ENCODE data around the gene TMEM184B. TPM values are rescaled to one million over a fixed set of nuclear protein-coding genes. Genes with fewer than 3 reads are reported as not detected.

The TMEM184B gene
- polyA plus RNA-seq, 1 experiment, result 36.8 TPM

DNA sequence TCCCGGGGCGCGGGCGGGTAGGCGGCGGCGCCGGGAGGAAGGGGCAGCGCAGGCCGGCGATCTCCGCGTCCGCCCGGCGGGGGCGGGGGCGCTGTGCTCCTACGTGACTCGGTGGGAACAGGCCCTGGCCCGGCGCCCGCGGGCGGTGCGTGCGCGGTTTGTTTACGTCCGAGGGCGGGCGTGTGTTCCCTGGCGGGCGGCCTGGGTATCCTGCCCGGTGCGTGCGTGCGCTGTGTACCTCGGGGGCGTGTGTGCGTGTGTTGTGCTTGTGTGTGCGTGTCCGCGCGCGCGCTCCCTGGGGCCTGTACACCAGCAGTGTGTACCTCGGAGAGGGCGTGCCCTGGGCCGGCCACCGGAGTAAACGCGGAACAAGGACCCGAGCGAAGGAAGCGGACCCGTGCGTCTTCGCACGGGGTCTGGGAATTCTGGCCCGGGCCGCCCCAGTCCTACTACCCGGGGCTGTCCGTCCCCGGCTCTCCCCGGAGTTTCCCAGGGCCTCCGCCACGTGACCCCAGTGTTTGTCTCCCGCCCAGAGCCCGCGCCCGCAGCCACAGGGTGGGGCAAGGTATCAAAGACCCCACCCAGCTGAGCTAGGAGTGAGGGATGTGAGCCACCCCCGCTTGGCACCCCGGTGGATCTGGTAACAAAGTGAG lies 70.2 kb downstream of the TMEM184B start:
- CTCF ChIA-PET, result no interaction called here
- peak; percentile 71 for DNase-seq (ENCODE audit: low read depth, low spot score)
- Histone ChIP-seq H3K27me3 (ENCODE audit: control insufficient read depth, insufficient read depth, low read length) (no peaks in the 10 kb centered on the region), H3K27ac (ENCODE audit: low read depth, low read length) (peak overlapping the region; percentile 95), H3K9me3 (ENCODE audit: control insufficient read depth, insufficient read depth, low read length) (peaks cover 4% of the 10 kb centered on the region; the same call in 1 of the 2 replicates), H3K4me3 (ENCODE audit: low read depth, low read length) (peak overlapping the region; percentile 88)
- POLR2A ChIA-PET, result interaction anchor here (0.8 to 1.5 kb wide), 11 partner anchors 12 to 88 kb away, joined by 3 to 12 read pairs (median 4); partner anchors contain the start of gene PLA2G6
- TF ChIP-seq, protein P1, sequence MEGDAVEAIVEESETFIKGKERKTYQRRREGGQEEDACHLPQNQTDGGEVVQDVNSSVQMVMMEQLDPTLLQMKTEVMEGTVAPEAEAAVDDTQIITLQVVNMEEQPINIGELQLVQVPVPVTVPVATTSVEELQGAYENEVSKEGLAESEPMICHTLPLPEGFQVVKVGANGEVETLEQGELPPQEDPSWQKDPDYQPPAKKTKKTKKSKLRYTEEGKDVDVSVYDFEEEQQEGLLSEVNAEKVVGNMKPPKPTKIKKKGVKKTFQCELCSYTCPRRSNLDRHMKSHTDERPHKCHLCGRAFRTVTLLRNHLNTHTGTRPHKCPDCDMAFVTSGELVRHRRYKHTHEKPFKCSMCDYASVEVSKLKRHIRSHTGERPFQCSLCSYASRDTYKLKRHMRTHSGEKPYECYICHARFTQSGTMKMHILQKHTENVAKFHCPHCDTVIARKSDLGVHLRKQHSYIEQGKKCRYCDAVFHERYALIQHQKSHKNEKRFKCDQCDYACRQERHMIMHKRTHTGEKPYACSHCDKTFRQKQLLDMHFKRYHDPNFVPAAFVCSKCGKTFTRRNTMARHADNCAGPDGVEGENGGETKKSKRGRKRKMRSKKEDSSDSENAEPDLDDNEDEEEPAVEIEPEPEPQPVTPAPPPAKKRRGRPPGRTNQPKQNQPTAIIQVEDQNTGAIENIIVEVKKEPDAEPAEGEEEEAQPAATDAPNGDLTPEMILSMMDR (IDR thresholded peaks at IDR 0.05; ENCODE audit: low read depth, low read length), result no peak

DNA sequence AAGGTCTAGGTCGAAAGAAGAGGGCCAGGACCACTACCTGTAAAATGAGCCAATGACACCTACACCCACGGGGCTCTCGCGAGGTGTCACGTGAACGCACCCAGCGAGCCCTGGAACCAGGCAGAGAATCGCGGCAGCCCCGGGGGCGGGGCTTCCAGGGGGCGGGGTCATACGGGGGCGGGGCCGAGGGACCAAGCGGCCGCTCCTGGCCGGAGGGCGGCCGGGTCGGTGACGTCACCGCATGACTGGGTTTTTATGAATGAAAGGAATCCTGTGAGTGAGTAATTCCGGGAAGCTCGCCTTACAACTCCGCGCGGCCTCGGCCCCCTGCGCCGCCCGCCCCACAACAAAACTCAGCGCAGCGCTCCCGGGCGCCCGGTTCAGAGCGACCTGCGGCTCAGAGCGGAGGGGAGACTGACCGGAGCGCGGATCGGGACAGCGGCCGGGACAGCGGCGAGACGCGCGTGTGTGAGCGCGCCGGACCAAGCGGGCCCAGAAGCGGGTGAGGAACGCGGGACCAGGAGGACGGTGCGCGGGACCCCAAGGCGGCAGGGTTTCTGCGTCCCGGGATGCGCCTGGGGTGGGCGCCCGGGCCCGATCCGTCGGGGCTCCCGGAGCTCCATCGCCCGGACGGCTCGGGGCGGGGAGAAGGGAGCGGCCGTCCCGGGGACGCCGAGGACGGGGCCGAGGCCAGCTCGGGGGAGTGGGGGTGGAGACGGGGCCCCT lies 70.9 kb downstream of the TMEM184B start, which contains the start of gene MAFF:
TSS of gene MAFF (plus strand) at position 284 of the 726 bp plus-strand sequence. CDS start 11,860 bp downstream, outside the sequence.
- peak within 1 kb of the TSS; percentile 88 for H3K4me3 ChIP-seq (ENCODE audit: low read depth, low read length)
- CTCF ChIA-PET, result interaction anchor here (1.4 kb wide), 1 partner anchor 87 kb away, joined by 3 read pairs; no protein-coding TSS in a partner anchor
- POLR2A ChIA-PET, result interaction anchor here (0.5 to 1.5 kb wide), 17 partner anchors 13 to 95 kb away, joined by 3 to 12 read pairs (median 4); partner anchors contain the start of gene PLA2G6

DNA sequence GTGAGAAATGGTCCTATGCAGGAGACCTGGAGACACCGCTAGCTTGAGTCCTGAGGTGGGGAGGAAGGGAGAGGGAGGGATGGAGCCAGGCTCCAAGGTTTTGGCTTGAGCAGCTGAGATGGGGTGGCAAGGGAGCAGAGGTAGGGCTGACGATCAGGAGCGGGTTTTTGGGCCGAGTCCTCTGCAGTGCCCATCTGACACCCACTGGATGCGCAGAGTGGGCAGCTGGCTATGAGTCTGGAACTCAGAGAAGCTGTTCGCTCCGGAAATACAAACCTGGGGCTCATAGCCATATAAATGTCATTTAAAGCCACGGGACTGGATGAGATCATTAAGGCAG lies 71.5 kb downstream of the TMEM184B start:
- DNase-seq (ENCODE audit: low read depth, low spot score), result no peak
- ChIA-PET POLR2A (interaction anchor here (0.5 to 1.4 kb wide), 17 partner anchors 13 to 104 kb away, joined by 3 to 12 read pairs (median 4); partner anchors contain the start of gene PLA2G6), CTCF (interaction anchor here (0.7 to 1.4 kb wide), 2 partner anchors 87 to 132 kb away, joined by 3 read pairs; no protein-coding TSS in a partner anchor)
- peak overlapping the region; percentile 54 for H3K4me3 ChIP-seq (ENCODE audit: low read depth, low read length)
- no peaks in the 10 kb centered on the region for H3K27me3 ChIP-seq (ENCODE audit: control insufficient read depth, insufficient read depth, low read length)
- H3K9me3 ChIP-seq (ENCODE audit: control insufficient read depth, insufficient read depth, low read length), result peaks cover 4% of the 10 kb centered on the region; the same call in 1 of the 2 replicates
- TF ChIP-seq, protein P1 (IDR thresholded peaks at IDR 0.05; ENCODE audit: low read depth, low read length), result no peak
- H3K27ac ChIP-seq (ENCODE audit: low read depth, low read length), result peak overlapping the region; percentile 47

More for the DNA sequence above, 70.9 kb downstream of the TMEM184B start, which contains the start of gene MAFF:
- Histone ChIP-seq H3K27ac (ENCODE audit: low read depth, low read length) (peak within 1 kb of the TSS; percentile 95), H3K9me3 (ENCODE audit: control insufficient read depth, insufficient read depth, low read length) (peaks cover 4% of the 10 kb centered on the region; the same call in 1 of the 2 replicates), H3K27me3 (ENCODE audit: control insufficient read depth, insufficient read depth, low read length) (no peaks in the 10 kb centered on the region)
- TF ChIP-seq, protein P1 (IDR thresholded peaks at IDR 0.05; ENCODE audit: low read depth, low read length), result no peak
- DNase-seq (ENCODE audit: low read depth, low spot score), result peak; percentile 93

DNA sequence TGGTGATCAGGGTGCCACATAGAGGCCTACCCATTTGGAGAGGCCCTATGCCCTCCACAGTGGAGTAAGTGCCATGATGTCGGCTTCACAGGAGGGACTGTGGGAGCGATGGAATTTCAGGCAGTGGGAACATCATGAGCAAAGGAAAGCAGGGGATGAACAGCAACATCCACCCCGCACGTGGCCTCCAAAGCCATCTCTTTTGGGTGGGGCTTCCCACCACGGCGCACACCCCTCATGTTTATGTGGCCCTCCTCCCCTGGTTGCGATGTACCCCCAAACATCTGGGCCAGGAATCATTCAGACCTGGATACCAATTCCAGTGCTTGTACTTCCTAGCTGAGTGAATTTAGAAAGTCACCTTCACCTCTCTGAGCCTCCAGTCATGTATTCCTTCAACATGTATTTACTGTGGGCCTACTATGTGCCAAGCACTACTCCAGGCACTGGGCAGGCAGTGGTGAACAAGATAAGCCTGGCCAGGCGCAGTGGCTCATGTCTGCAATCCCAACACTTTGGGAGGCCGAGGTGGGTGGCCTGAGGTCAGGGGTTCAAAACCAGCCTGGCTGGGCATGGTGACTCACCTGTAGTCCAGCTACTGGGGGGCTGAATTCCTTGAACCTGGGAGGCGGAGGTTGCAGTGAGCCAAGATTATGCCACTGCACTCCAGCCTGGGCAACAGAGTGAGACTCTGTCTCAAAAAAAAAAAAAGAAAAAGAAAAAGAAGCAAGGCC lies 72.8 kb downstream of the TMEM184B start:
- no peak overlapping the region for H3K27ac ChIP-seq (ENCODE audit: low read depth, low read length)
- DNase-seq (ENCODE audit: low read depth, low spot score), result no peak
- peaks cover 4% of the 10 kb centered on the region; the same call in 1 of the 2 replicates for H3K9me3 ChIP-seq (ENCODE audit: control insufficient read depth, insufficient read depth, low read length)
- ChIA-PET POLR2A (no interaction called here), CTCF (no interaction called here)
- TF ChIP-seq, protein P1 (IDR thresholded peaks at IDR 0.05; ENCODE audit: low read depth, low read length), result no peak
- no peak overlapping the region for H3K4me3 ChIP-seq (ENCODE audit: low read depth, low read length)
- no peaks in the 10 kb centered on the region for H3K27me3 ChIP-seq (ENCODE audit: control insufficient read depth, insufficient read depth, low read length)
